Measurements from ENCODE around the gene OR5M11. TPM values are rescaled to one million over a fixed set of nuclear protein-coding genes. Genes with fewer than 3 reads are reported as not detected.

The OR5M11 gene
- total and polyA plus RNA-seq, 12 donors = not detected

GRCh38 chr11:56495117-56495516 is 47.9 kb downstream of the OR5M11 start:
- no peak for TF ChIP-seq CTCF (IDR thresholded peaks at IDR 0.05)
- Histone ChIP-seq H3K27me3 (no peaks in the 10 kb centered on the region), H3K36me3 (no peaks in the 10 kb centered on the region), H3K4me3 (no peak overlapping the region), H3K9me3 (peaks cover 0 to 7% (median 0%) of the 10 kb centered on the region in 11 donors), H3K4me1 (no peaks in the 10 kb centered on the region), H3K27ac (no peak overlapping the region)
- WGBS, 2 donors = 76 to 81% methylated on average over 2 of the region's 2 CpGs
- ATAC-seq (no peak), DNase-seq (no peak)
- intact Hi-C loops (cut with DNase I) = no loop called here

Other genes starting within 250 kb of the OR5M11 start
- not detected for gene OR8K3, start 228.1 kb downstream of the OR5M11 start, total RNA-seq
- not detected for gene OR8K3, start 228.1 kb downstream of the OR5M11 start, polyA plus RNA-seq
- gene OR8K1, start 197.2 kb downstream of the OR5M11 start, total RNA-seq = not detected
- gene OR8K1, start 197.2 kb downstream of the OR5M11 start, polyA plus RNA-seq = not detected
- not detected for gene OR8J1, start 189.0 kb downstream of the OR5M11 start, total RNA-seq
- gene OR8J1, start 189.0 kb downstream of the OR5M11 start, polyA plus RNA-seq = not detected
- gene OR8U1, start 167.6 kb downstream of the OR5M11 start, total RNA-seq = not detected
- gene OR8U1, start 167.6 kb downstream of the OR5M11 start, polyA plus RNA-seq = not detected
- gene OR5AL1, start 130.6 kb downstream of the OR5M11 start, total RNA-seq = not detected
- gene OR5AL1, start 130.6 kb downstream of the OR5M11 start, polyA plus RNA-seq = not detected
- not detected for gene OR5M3, start 69.9 kb downstream of the OR5M11 start, total RNA-seq
- not detected for gene OR5M3, start 69.9 kb downstream of the OR5M11 start, polyA plus RNA-seq
- gene OR5M8, start 51.9 kb downstream of the OR5M11 start, total RNA-seq = not detected
- not detected for gene OR5M8, start 51.9 kb downstream of the OR5M11 start, polyA plus RNA-seq
- gene OR5M10, start 34.5 kb upstream of the OR5M11 start, total RNA-seq = not detected
- gene OR5M10, start 34.5 kb upstream of the OR5M11 start, polyA plus RNA-seq = not detected
- gene OR5M1, start 71.6 kb upstream of the OR5M11 start, total RNA-seq = not detected
- not detected for gene OR5M1, start 71.6 kb upstream of the OR5M11 start, polyA plus RNA-seq
- not detected for gene OR5AP2, start 99.2 kb upstream of the OR5M11 start, total RNA-seq
- gene OR5AP2, start 99.2 kb upstream of the OR5M11 start, polyA plus RNA-seq = not detected
- not detected for gene OR5AR1, start 120.4 kb upstream of the OR5M11 start, total RNA-seq
- not detected for gene OR5AR1, start 120.4 kb upstream of the OR5M11 start, polyA plus RNA-seq
- not detected for gene OR9G1, start 155.8 kb upstream of the OR5M11 start, total RNA-seq
- not detected for gene OR9G1, start 155.8 kb upstream of the OR5M11 start, polyA plus RNA-seq
- gene OR9G4, start 205.4 kb upstream of the OR5M11 start, total RNA-seq = not detected
- not detected for gene OR9G4, start 205.4 kb upstream of the OR5M11 start, polyA plus RNA-seq